Breast epithelium (tissue), 3 donors: ENCODE results near the gene HCN1.

Source experiments
- POLR2A ChIP-seq: fragments of 450-650 bp; IDR thresholded peaks from one replicate; pipeline ENCODE4 v1.6.1; 2016; ENCODE audit warnings: antibody characterized with exemption, mild to moderate bottlenecking, moderate library complexity
- TF ChIP-seq, protein P1 (sequence below), 3 donors: fragments of 450-650 bp; IDR thresholded peaks; one replicate each; pipeline ENCODE4 v1.5.1; 2016 to 2017; ENCODE audit warnings: antibody characterized with exemption in 3 of 3, mild to moderate bottlenecking in 3 of 3, moderate library complexity in 3 of 3

DNA sequence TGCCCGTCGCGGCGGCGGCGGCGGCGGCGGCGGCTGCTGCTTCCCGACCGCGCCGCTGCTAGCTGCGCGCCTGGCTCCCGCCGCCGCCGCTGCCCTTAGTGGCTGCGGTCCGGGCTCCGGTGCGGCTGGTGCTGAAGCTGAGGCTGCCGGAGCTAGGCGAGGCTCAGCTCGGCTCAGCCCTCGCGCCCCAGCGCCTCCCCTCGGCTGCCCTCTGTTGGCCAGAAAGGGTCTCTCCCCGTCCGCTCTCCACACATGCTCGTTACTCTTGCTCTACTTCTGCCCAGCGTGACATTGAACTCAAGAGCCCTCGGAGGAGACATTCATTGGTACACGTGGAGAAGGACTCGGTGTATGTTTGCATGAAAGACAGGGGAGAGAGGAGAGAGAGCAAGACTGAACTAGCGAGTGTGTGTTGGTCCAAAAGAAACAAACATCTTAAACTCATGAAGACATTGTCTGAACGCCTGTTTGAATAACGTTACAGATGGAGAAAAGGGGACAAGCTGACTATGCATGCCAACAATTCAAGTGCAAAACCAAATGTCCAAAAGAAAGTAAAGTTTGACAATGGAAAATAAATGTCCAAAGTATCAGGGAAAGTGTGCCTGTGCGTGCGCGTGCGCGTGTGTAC, at the start of gene HCN1:
- TF ChIP-seq, protein P1, sequence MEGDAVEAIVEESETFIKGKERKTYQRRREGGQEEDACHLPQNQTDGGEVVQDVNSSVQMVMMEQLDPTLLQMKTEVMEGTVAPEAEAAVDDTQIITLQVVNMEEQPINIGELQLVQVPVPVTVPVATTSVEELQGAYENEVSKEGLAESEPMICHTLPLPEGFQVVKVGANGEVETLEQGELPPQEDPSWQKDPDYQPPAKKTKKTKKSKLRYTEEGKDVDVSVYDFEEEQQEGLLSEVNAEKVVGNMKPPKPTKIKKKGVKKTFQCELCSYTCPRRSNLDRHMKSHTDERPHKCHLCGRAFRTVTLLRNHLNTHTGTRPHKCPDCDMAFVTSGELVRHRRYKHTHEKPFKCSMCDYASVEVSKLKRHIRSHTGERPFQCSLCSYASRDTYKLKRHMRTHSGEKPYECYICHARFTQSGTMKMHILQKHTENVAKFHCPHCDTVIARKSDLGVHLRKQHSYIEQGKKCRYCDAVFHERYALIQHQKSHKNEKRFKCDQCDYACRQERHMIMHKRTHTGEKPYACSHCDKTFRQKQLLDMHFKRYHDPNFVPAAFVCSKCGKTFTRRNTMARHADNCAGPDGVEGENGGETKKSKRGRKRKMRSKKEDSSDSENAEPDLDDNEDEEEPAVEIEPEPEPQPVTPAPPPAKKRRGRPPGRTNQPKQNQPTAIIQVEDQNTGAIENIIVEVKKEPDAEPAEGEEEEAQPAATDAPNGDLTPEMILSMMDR (IDR thresholded peaks at IDR 0.05): peak in 2 of 3 donors; percentile 53 to 64
- TF ChIP-seq POLR2A: no peak
